ENCODE data around the gene PRKCB. TPM values are rescaled to one million over a fixed set of nuclear protein-coding genes. Genes with fewer than 3 reads are reported as not detected.

PRKCB gene
- total RNA-seq, 1 experiment from 2014 or later, result 0.89 TPM

- no peaks in the 10 kb centered on the region for H3K9me3 ChIP-seq (ENCODE audit: control insufficient read depth in 1 of 2, insufficient read depth in 1 of 2, low read depth in 1 of 2, low read length in 2 of 2)
- ChIA-PET POLR2A (no interaction called here), RAD21 (ENCODE audit: low non-redundant PET in 1 of 2, low total read pairs in 2 of 2, uncharacterized antibody in 2 of 2, unreplicated experiment in 2 of 2) (no interaction called here), CTCF (no interaction called here)
- ATAC-seq (no peak), DNase-seq (ENCODE audit: low read depth, low spot score) (no peak)
- intact Hi-C loops (cut with micrococcal nuclease), result no loop called here
- no peaks in the 10 kb centered on the region for H3K79me2 ChIP-seq (ENCODE audit: insufficient read depth, low read length)
- no peak overlapping the region for H2AFZ ChIP-seq (ENCODE audit: low read depth, low read length, poor library complexity, severe bottlenecking)
- no peaks in the 10 kb centered on the region for H4K20me1 ChIP-seq (ENCODE audit: insufficient read depth)
- no peak overlapping the region for H3K27ac ChIP-seq (ENCODE audit: low read depth, low read length)
- H3K9ac ChIP-seq (ENCODE audit: low read length), result no peak overlapping the region
- TF ChIP-seq SIN3A (IDR thresholded peaks at IDR 0.05; ENCODE audit: low read depth) (no peak), MAX (IDR thresholded peaks at IDR 0.05) (no peak), REST (IDR thresholded peaks at IDR 0.05; ENCODE audit: low read depth) (no peak), POLR2AphosphoS5 (IDR thresholded peaks at IDR 0.05; ENCODE audit: low read depth, low read length) (no peak), EZH2 (IDR thresholded peaks at IDR 0.05) (no peak), SRF (IDR thresholded peaks at IDR 0.05; ENCODE audit: low read depth) (no peak), ELF1 (IDR thresholded peaks at IDR 0.05; ENCODE audit: borderline replicate concordance, low read depth) (no peak), POLR2A (IDR thresholded peaks at IDR 0.05; ENCODE audit: borderline replicate concordance, extremely low read depth, insufficient read depth, insufficient read length) (no peak), ZNF274 (IDR thresholded peaks at IDR 0.05; ENCODE audit: low read depth, low read length) (no peak), EGR1 (IDR thresholded peaks at IDR 0.05; ENCODE audit: low read depth) (no peak), JUND (IDR thresholded peaks at IDR 0.05) (no peak), CBX3 (IDR thresholded peaks at IDR 0.05; ENCODE audit: low read depth) (no peak), CEBPB (IDR thresholded peaks at IDR 0.05; ENCODE audit: low read depth) (no peak), FOSL1 (IDR thresholded peaks at IDR 0.05; ENCODE audit: low read depth) (no peak), TCF7L2 (IDR thresholded peaks at IDR 0.05; ENCODE audit: borderline replicate concordance, extremely low read depth, insufficient read depth, insufficient read length) (no peak)
- TF ChIP-seq, protein P1, sequence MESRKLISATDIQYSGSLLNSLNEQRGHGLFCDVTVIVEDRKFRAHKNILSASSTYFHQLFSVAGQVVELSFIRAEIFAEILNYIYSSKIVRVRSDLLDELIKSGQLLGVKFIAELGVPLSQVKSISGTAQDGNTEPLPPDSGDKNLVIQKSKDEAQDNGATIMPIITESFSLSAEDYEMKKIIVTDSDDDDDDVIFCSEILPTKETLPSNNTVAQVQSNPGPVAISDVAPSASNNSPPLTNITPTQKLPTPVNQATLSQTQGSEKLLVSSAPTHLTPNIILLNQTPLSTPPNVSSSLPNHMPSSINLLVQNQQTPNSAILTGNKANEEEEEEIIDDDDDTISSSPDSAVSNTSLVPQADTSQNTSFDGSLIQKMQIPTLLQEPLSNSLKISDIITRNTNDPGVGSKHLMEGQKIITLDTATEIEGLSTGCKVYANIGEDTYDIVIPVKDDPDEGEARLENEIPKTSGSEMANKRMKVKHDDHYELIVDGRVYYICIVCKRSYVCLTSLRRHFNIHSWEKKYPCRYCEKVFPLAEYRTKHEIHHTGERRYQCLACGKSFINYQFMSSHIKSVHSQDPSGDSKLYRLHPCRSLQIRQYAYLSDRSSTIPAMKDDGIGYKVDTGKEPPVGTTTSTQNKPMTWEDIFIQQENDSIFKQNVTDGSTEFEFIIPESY (IDR thresholded peaks at IDR 0.05; ENCODE audit: extremely low read depth, insufficient replicate concordance, low read length), result no peak
- H3K36me3 ChIP-seq (ENCODE audit: control insufficient read depth in 1 of 2, insufficient read depth in 2 of 2, low read length in 2 of 2), result no peaks in the 10 kb centered on the region
- no TSS peak for BruUV-seq (replicated peaks)
- no peak overlapping the region for H3K4me2 ChIP-seq (ENCODE audit: low read length)
- H3K4me3 ChIP-seq (replicated peaks in 1 of 2; ENCODE audit: low read depth in 1 of 2, low read length in 2 of 2), result no peak overlapping the region
- H3K4me1 ChIP-seq (ENCODE audit: control insufficient read depth in 1 of 2, insufficient read depth in 2 of 2, low read length in 2 of 2), result no peaks in the 10 kb centered on the region
- peaks cover 51% of the 10 kb centered on the region for H3K27me3 ChIP-seq (ENCODE audit: insufficient read depth, low read length)
- no peaks in the 10 kb centered on the region for H3K9me2 ChIP-seq (ENCODE audit: insufficient read depth)
These were observed 105.2 kb downstream of the PRKCB start for GRCh38 chr16:23941025-23941424.

All from HCT116 (cell line).